ENCODE measurements around the gene SPDL1. TPM values are rescaled to one million over a fixed set of nuclear protein-coding genes. Genes with fewer than 3 reads are reported as not detected.

Gene SPDL1, protein sequence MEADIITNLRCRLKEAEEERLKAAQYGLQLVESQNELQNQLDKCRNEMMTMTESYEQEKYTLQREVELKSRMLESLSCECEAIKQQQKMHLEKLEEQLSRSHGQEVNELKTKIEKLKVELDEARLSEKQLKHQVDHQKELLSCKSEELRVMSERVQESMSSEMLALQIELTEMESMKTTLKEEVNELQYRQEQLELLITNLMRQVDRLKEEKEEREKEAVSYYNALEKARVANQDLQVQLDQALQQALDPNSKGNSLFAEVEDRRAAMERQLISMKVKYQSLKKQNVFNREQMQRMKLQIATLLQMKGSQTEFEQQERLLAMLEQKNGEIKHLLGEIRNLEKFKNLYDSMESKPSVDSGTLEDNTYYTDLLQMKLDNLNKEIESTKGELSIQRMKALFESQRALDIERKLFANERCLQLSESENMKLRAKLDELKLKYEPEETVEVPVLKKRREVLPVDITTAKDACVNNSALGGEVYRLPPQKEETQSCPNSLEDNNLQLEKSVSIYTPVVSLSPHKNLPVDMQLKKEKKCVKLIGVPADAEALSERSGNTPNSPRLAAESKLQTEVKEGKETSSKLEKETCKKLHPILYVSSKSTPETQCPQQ
- 57.8 and 60.0 TPM in 2 replicates for total RNA-seq (2022)
- percentile 91 among the genes with signal in this experiment for Bru-seq, nascent RNA
- BruChase-seq, experiment 1, labeled RNA remaining after a 2-hour chase: percentile 92 among the genes with signal in this experiment
- BruChase-seq, experiment 2, labeled RNA remaining after a 6-hour chase: percentile 90 among the genes with signal in this experiment
- long read RNA-seq, transcript SPDL1-201 (12 exons, 2,668 nt): major isoform, 172 of 239 reads
- long read RNA-seq, partial matches to known transcripts: 10 of 239 reads
- long read RNA-seq, other reads (novel, unspliced or antisense): 57 of 239 reads

DNA sequence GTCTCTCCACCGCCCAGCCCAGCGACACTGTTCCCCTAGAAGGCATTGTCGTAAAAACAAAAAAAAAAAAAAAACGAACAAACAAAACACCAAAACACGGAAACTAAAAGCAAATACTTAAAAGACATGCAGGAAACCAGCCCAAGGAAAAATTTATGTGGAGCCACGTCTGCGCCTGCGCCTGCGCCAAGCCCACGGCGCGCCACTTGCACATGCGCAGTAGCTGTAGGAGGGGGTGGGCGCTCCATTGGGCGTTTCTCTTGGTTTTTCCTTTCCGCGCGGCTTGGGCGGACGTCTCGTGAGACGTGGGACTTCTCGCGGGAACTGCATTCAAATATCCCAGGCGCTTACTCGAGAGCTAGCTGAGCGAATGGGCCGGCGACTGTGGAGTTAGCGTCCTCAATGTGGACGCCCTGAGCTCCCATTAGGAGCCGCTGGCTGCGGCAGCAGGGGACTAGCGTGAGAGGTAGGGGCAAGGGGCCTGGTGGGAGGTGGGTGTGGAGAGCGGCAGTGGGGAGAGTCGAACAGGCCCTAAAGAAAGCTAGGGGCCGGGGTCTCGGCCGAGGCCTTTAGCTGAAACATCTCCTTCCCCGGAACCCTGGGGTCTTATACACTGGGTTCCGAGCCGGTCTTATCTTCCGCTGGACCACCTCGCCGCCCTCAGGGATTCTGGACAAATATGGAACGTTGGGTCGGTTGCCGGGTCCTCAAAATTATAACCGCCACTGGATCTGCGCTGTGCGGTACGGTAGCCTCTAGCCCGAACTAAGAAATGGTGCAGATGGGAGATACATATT lies at the start of gene SPDL1:
Gene SPDL1, plus strand, starts transcription at position 350 of the 797 bp plus-strand sequence. CDS start 4,644 bp downstream, outside the sequence.
- ChIA-PET CTCF (interaction anchor here (0.6 to 1.0 kb wide), 7 partner anchors 9 to 992 kb away, joined by 3 to 5 read pairs (median 4); no protein-coding TSS in a partner anchor), POLR2A (interaction anchor here (0.6 to 1.3 kb wide), 10 partner anchors 9 to 1004 kb away, joined by 3 to 8 read pairs (median 4); no protein-coding TSS in a partner anchor)
- intact Hi-C loops (cut with micrococcal nuclease; ENCODE audit: unreplicated experiment): loop anchor here (10.0 kb wide), 1 partner anchor 1099 kb away; the partner anchor contains the start of gene RARS1
- Histone ChIP-seq H3K4me1 (no peaks in the 10 kb centered on the region; the same call in 1 of the 2 replicates), H3K9me3 (no peaks in the 10 kb centered on the region), H3K36me3 (ENCODE audit: control insufficient read depth, insufficient read depth, low read length) (no peaks in the 10 kb centered on the region), H3K4me3 (ENCODE audit: low read depth, low read length) (peak within 1 kb of the TSS; percentile 84), H3K27me3 (replicated peaks; ENCODE audit: control insufficient read depth, insufficient read depth, low read length) (no peaks in the 10 kb centered on the region)
- TF ChIP-seq, protein P1, sequence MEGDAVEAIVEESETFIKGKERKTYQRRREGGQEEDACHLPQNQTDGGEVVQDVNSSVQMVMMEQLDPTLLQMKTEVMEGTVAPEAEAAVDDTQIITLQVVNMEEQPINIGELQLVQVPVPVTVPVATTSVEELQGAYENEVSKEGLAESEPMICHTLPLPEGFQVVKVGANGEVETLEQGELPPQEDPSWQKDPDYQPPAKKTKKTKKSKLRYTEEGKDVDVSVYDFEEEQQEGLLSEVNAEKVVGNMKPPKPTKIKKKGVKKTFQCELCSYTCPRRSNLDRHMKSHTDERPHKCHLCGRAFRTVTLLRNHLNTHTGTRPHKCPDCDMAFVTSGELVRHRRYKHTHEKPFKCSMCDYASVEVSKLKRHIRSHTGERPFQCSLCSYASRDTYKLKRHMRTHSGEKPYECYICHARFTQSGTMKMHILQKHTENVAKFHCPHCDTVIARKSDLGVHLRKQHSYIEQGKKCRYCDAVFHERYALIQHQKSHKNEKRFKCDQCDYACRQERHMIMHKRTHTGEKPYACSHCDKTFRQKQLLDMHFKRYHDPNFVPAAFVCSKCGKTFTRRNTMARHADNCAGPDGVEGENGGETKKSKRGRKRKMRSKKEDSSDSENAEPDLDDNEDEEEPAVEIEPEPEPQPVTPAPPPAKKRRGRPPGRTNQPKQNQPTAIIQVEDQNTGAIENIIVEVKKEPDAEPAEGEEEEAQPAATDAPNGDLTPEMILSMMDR (IDR thresholded peaks at IDR 0.05; ENCODE audit: insufficient read depth in 1 of 2, low read depth in 1 of 2, low read length in 1 of 2, severe bottlenecking in 1 of 2, unreplicated experiment in 1 of 2): no peak
- H3K27me3 Mint-ChIP-seq (ENCODE audit: insufficient read depth, unreplicated experiment): no peaks in the 10 kb centered on the region
- H3K4me3 Mint-ChIP-seq (ENCODE audit: unreplicated experiment): peak within 1 kb of the TSS; percentile 94
- peaks cover 28% of the 10 kb centered on the region for H3K4me1 Mint-ChIP-seq (ENCODE audit: low read depth, unreplicated experiment)
- H3K27ac Mint-ChIP-seq (ENCODE audit: unreplicated experiment): peak within 1 kb of the TSS; percentile 97
- peaks cover 22% of the 10 kb centered on the region for H3K36me3 Mint-ChIP-seq (ENCODE audit: insufficient read depth, unreplicated experiment)
- peak; percentile 95 to 97 for DNase-seq
- no peaks in the 10 kb centered on the region for H3K9me3 Mint-ChIP-seq (ENCODE audit: unreplicated experiment)
- TSS peak; percentile 67 for BruUV-seq (replicated peaks)

DNA sequence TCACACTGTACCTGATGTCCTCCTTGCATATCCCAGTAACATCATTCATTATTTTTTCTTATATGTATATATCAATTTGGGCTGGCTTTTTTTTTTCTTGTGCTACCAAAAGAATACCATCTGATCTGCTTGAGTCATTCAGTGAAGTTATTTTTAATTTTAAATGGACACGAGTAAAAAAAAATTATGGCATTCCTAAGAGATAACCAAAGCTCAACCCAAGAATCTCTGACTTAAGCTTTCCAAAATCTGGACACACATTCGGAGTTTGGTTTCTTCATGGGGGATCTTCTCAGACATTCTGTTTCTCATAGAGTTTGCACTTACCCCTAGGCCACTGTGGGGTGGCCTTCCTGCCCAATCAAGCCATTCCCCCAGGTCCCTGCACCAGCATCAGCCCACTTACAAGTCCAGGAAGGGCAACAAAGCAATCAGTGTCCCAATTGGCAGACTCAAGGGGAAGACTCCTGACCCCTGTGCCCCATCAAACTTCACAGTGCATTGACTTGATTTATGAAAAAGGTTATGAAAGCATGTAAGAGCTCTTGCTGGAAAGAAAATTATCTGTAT lies 49.2 kb upstream of the SPDL1 start:
- TF ChIP-seq, protein P1 (IDR thresholded peaks at IDR 0.05; ENCODE audit: insufficient read depth in 1 of 2, low read depth in 1 of 2, low read length in 1 of 2, severe bottlenecking in 1 of 2, unreplicated experiment in 1 of 2): no peak
- Histone ChIP-seq H3K4me3 (ENCODE audit: low read depth, low read length) (no peak overlapping the region), H3K9me3 (no peaks in the 10 kb centered on the region), H3K4me1 (no peaks in the 10 kb centered on the region), H3K36me3 (ENCODE audit: control insufficient read depth, insufficient read depth, low read length) (no peaks in the 10 kb centered on the region), H3K27me3 (replicated peaks; ENCODE audit: control insufficient read depth, insufficient read depth, low read length) (no peaks in the 10 kb centered on the region)
- H3K27ac Mint-ChIP-seq (ENCODE audit: unreplicated experiment): no peak overlapping the region
- no peaks in the 10 kb centered on the region for H3K9me3 Mint-ChIP-seq (ENCODE audit: unreplicated experiment)
- DNase-seq: no peak
- peaks cover 1% of the 10 kb centered on the region for H3K4me1 Mint-ChIP-seq (ENCODE audit: low read depth, unreplicated experiment)
- BruUV-seq (replicated peaks): no TSS peak
- H3K4me3 Mint-ChIP-seq (ENCODE audit: unreplicated experiment): no peak overlapping the region
- intact Hi-C loops (cut with micrococcal nuclease; ENCODE audit: unreplicated experiment): no loop called here
- H3K27me3 Mint-ChIP-seq (ENCODE audit: insufficient read depth, unreplicated experiment): no peaks in the 10 kb centered on the region
- ChIA-PET CTCF (no interaction called here), POLR2A (no interaction called here)
- H3K36me3 Mint-ChIP-seq (ENCODE audit: insufficient read depth, unreplicated experiment): no peaks in the 10 kb centered on the region
